ENCODE results near the gene CPNE7. TPM values are rescaled to one million over a fixed set of nuclear protein-coding genes. Genes with fewer than 3 reads are reported as not detected.

CPNE7 gene
- total RNA-seq, 2 experiments from 2014 or later: 8.5 to 9.5 TPM

GRCh38 chr16:89639385-89639784, 63.8 kb downstream of the CPNE7 start:
- no peak for DNase-seq
- TF ChIP-seq CTCF (IDR thresholded peaks at IDR 0.05): no peak
- peaks cover 10% of the 10 kb centered on the region for H3K4me1 Mint-ChIP-seq (ENCODE audit: low read depth)

GRCh38 chr16:89641458-89642119, 66.0 kb downstream of the CPNE7 start:
- Mint-ChIP-seq H3K4me3 (no peak overlapping the region), H3K9me3 (no peaks in the 10 kb centered on the region), H3K36me3 (ENCODE audit: low read depth) (peaks cover 12% of the 10 kb centered on the region), H3K4me1 (ENCODE audit: low read depth) (peaks cover 10% of the 10 kb centered on the region), H3K27ac (no peak overlapping the region), H3K27me3 (no peaks in the 10 kb centered on the region)
- ChIA-PET CTCF (interaction anchor here (0.7 to 2.0 kb wide), 7 partner anchors 9 to 108 kb away, joined by 3 to 6 read pairs (median 3); partner anchors contain the start of genes CHMP1A, CPNE7 and SPATA33), POLR2A (interaction anchor here (1.3 kb wide), 1 partner anchor 93 kb away, joined by 3 read pairs; no protein-coding TSS in a partner anchor)
- intact Hi-C loops (cut with micrococcal nuclease): loop anchor here (5.0 kb wide), 1 partner anchor 64 kb away; the partner anchor contains the start of gene CPNE7
- DNase-seq (no peak), ATAC-seq (no peak)
- peak; percentile 19 for TF ChIP-seq CTCF (IDR thresholded peaks at IDR 0.05)

More at GRCh38 chr16:89639385-89639784, 63.8 kb downstream of the CPNE7 start:
- H3K27me3 Mint-ChIP-seq: peaks cover 4% of the 10 kb centered on the region
- H3K36me3 Mint-ChIP-seq (ENCODE audit: low read depth): no peaks in the 10 kb centered on the region
- POLR2A ChIA-PET: no interaction called here
- CTCF ChIA-PET: no interaction called here
- H3K27ac Mint-ChIP-seq: no peak overlapping the region
- no peak for ATAC-seq
- H3K9me3 Mint-ChIP-seq: no peaks in the 10 kb centered on the region
- intact Hi-C loops (cut with micrococcal nuclease): no loop called here
- H3K4me3 Mint-ChIP-seq: no peak overlapping the region

DNA sequence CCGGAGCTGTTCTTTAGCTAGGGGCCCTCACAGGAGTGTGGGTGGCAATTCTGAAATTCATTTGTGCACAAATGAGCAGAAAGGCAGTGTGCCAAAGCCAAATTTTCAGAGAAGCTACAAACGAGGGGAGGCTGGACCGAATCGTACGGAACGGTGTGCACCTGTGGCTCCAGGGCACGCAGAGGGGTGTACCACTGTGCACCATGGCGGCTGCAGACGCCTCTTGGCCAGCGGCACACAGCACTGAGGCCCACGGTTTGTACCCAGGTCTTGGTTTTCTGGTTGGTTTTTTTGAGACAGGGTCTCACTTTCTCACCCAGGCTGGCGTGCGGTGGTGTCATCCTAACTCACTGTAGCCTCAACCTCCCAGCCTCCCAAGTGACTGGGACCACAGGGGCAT, 67.0 kb downstream of the CPNE7 start:
- no peaks in the 10 kb centered on the region for H3K9me3 Mint-ChIP-seq
- intact Hi-C loops (cut with micrococcal nuclease): loop anchor here (5.0 kb wide), 1 partner anchor 65 kb away; the partner anchor contains the start of gene CPNE7

DNA sequence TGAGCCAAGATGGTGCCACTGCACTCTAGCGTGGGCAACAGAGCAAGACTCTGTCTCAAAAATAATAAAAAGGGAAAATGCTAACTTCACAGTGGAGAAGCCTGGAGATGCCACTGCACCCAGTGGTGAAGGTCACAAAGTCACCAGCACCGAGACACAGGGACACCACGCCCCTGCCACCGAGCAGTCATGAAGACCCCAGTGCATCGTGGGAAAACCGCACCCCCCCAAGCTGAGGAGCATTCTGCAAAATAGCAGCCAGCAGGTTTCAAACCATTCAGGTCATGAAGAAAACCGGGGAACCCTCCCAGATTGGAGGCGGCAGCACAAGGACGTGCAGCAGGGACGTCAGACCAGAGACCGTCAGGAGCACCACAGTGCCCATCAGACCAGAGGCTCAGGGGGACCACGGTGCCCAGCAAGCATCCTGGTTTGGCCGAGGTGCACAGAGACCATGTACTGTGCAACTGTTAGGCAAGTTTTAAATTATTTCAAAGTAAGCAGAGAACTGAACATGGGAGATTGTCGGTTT, 68.3 kb downstream of the CPNE7 start:
- DNase-seq: no peak
- no peak for ATAC-seq
- Mint-ChIP-seq H3K27me3 (no peaks in the 10 kb centered on the region), H3K27ac (no peak overlapping the region), H3K36me3 (ENCODE audit: low read depth) (peaks cover 21% of the 10 kb centered on the region), H3K9me3 (no peaks in the 10 kb centered on the region), H3K4me3 (no peak overlapping the region), H3K4me1 (ENCODE audit: low read depth) (peaks cover 10% of the 10 kb centered on the region)
- POLR2A ChIA-PET: interaction anchor here (1.0 to 1.6 kb wide), 2 partner anchors 14 to 80 kb away, joined by 3 to 4 read pairs; partner anchors contain the start of genes CHMP1A and SPATA33
- CTCF ChIA-PET: no interaction called here
- TF ChIP-seq CTCF (IDR thresholded peaks at IDR 0.05): no peak
- intact Hi-C loops (cut with micrococcal nuclease): loop anchor here (5.0 kb wide), 1 partner anchor 67 kb away; the partner anchor contains the start of gene CPNE7

More for the DNA sequence above, 67.0 kb downstream of the CPNE7 start:
- TF ChIP-seq CTCF (IDR thresholded peaks at IDR 0.05): no peak
- ATAC-seq: no peak
- H3K36me3 Mint-ChIP-seq (ENCODE audit: low read depth): peaks cover 16% of the 10 kb centered on the region
- H3K27ac Mint-ChIP-seq: no peak overlapping the region
- no peaks in the 10 kb centered on the region for H3K27me3 Mint-ChIP-seq
- POLR2A ChIA-PET: interaction anchor here (1.3 to 1.6 kb wide), 2 partner anchors 15 to 94 kb away, joined by 3 to 4 read pairs; partner anchors contain the start of genes CHMP1A and SPATA33
- no peak overlapping the region for H3K4me3 Mint-ChIP-seq
- peaks cover 10% of the 10 kb centered on the region for H3K4me1 Mint-ChIP-seq (ENCODE audit: low read depth)
- no peak for DNase-seq
- CTCF ChIA-PET: interaction anchor here (0.5 kb wide), 1 partner anchor 47 kb away, joined by 3 read pairs; no protein-coding TSS in a partner anchor

DNA sequence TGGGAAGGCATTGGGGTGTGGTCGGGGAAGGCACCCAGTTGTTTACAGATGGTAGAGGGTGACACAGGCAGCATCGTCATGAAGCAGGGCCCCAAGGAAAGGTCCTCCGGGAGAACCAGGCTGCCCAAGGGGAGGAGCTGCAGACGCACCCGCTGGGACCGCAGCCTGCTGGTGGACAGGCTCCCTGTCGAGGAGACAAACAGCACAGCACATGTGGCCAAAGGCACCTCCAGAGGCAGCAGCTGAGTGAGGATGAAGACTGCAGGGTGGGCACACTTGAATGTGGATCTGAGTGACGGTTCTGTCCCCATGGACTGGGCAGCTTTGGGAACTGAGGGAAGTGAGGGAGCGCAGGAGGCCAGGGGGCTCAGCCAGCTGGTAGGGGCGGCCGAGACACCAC, 69.6 kb downstream of the CPNE7 start:
- no peak overlapping the region for H3K27ac Mint-ChIP-seq
- CTCF ChIA-PET: no interaction called here

More for the DNA sequence above, 69.6 kb downstream of the CPNE7 start:
- ATAC-seq: no peak
- Mint-ChIP-seq H3K9me3 (no peaks in the 10 kb centered on the region), H3K4me3 (no peak overlapping the region), H3K27me3 (no peaks in the 10 kb centered on the region), H3K4me1 (ENCODE audit: low read depth) (peaks cover 10% of the 10 kb centered on the region), H3K36me3 (ENCODE audit: low read depth) (peaks cover 26% of the 10 kb centered on the region)
- POLR2A ChIA-PET: no interaction called here
- no peak for DNase-seq
- intact Hi-C loops (cut with micrococcal nuclease): no loop called here
- TF ChIP-seq CTCF (IDR thresholded peaks at IDR 0.05): no peak

All from activated CD8-positive, alpha-beta T cell treated with anti-CD3 and anti-CD28 coated beads for 36 hours (primary cell).